ENCODE measurements around the gene NEMF. TPM values are rescaled to one million over a fixed set of nuclear protein-coding genes. Genes with fewer than 3 reads are reported as not detected.
A peak's percentile ranks its signal among the peaks of the same experiment; 100 is the strongest.

The NEMF gene
- total RNA-seq, 1 experiment from 2014 or later = 55.0 TPM

DNA sequence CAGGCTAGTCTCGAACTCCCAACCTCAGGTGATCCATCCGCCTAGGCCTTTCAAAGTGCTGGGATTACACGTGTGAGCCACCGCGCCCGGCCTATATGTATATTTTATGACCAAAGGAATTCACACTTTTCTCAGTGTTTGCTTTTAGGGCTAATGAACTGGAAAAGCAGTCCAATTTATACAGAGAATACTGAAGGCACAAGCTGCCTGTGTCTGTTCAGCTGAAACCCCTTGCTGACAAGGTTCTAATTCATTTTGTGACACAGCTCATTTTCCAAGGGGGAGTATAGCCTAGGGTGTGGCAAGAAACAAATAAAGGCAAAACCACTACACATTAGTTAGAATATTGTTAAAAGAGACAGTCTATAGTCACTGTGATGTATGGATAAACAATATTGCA is 18.3 kb upstream of the NEMF start:
- H3K4me1 Mint-ChIP-seq (ENCODE audit: insufficient read depth, unreplicated experiment) = peaks cover 11% of the 10 kb centered on the region
- H3K4me3 Mint-ChIP-seq (ENCODE audit: unreplicated experiment) = no peak overlapping the region
- H3K9me3 Mint-ChIP-seq (ENCODE audit: unreplicated experiment) = no peaks in the 10 kb centered on the region
- ChIA-PET POLR2A (no interaction called here), CTCF (interaction anchor here (1.2 to 2.1 kb wide), 2 partner anchors 9 to 133 kb away, joined by 4 to 5 read pairs; no protein-coding TSS in a partner anchor)
- intact Hi-C loops (cut with micrococcal nuclease) = no loop called here
- DNase-seq (ENCODE audit: unreplicated experiment) = no peak
- no TSS peak for BruUV-seq (replicated peaks)
- no peaks in the 10 kb centered on the region for H3K27me3 Mint-ChIP-seq (ENCODE audit: insufficient read depth, unreplicated experiment)
- H3K36me3 Mint-ChIP-seq (ENCODE audit: insufficient read depth, unreplicated experiment) = no peaks in the 10 kb centered on the region
- TF ChIP-seq, protein P1, sequence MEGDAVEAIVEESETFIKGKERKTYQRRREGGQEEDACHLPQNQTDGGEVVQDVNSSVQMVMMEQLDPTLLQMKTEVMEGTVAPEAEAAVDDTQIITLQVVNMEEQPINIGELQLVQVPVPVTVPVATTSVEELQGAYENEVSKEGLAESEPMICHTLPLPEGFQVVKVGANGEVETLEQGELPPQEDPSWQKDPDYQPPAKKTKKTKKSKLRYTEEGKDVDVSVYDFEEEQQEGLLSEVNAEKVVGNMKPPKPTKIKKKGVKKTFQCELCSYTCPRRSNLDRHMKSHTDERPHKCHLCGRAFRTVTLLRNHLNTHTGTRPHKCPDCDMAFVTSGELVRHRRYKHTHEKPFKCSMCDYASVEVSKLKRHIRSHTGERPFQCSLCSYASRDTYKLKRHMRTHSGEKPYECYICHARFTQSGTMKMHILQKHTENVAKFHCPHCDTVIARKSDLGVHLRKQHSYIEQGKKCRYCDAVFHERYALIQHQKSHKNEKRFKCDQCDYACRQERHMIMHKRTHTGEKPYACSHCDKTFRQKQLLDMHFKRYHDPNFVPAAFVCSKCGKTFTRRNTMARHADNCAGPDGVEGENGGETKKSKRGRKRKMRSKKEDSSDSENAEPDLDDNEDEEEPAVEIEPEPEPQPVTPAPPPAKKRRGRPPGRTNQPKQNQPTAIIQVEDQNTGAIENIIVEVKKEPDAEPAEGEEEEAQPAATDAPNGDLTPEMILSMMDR (IDR thresholded peaks at IDR 0.05; ENCODE audit: unreplicated experiment) = no peak
- H3K27ac Mint-ChIP-seq (ENCODE audit: low read depth, unreplicated experiment) = no peak overlapping the region

DNA sequence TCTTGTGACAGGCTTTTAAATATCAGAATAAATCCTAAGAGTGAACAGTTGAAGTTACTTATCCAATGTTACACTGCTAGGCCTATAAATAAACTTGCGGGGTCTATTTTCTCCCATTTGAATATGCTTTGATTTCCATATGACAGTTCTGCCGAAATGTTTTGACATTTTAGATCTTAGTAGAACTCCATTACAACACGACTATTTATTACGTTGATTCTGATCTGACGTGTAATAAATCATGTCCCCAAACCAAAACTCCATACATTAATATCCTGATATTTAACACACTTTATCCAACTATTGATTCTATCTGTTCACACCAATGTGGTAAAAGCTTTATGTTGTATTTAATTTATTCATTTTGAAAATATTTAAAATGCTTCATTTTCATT is 16.1 kb upstream of the NEMF start:
- Mint-ChIP-seq H3K9me3 (ENCODE audit: unreplicated experiment) (no peaks in the 10 kb centered on the region), H3K27me3 (ENCODE audit: insufficient read depth, unreplicated experiment) (no peaks in the 10 kb centered on the region), H3K36me3 (ENCODE audit: insufficient read depth, unreplicated experiment) (no peaks in the 10 kb centered on the region), H3K27ac (ENCODE audit: low read depth, unreplicated experiment) (peak overlapping the region; percentile 99), H3K4me1 (ENCODE audit: insufficient read depth, unreplicated experiment) (peaks cover 11% of the 10 kb centered on the region), H3K4me3 (ENCODE audit: unreplicated experiment) (peak overlapping the region; percentile 96)
- TF ChIP-seq, protein P1 (IDR thresholded peaks at IDR 0.05; ENCODE audit: unreplicated experiment) = no peak
- POLR2A ChIA-PET = interaction anchor here (0.8 to 9.1 kb wide), 23 partner anchors 13 to 248 kb away, joined by 3 to 176 read pairs (median 5); partner anchors contain the start of genes ARF6, MGAT2, NEMF and RPL36AL
- DNase-seq (ENCODE audit: unreplicated experiment) = no peak
- no TSS peak for BruUV-seq (replicated peaks)
- intact Hi-C loops (cut with micrococcal nuclease) = loop anchor here (5.0 to 10.0 kb wide), 2 partner anchors 194 to 666 kb away; partner anchors contain the start of gene MAP4K5
- CTCF ChIA-PET = interaction anchor here (0.6 to 13.6 kb wide), 8 partner anchors 8 to 236 kb away, joined by 3 to 178 read pairs (median 3); partner anchors contain the start of gene NEMF

DNA sequence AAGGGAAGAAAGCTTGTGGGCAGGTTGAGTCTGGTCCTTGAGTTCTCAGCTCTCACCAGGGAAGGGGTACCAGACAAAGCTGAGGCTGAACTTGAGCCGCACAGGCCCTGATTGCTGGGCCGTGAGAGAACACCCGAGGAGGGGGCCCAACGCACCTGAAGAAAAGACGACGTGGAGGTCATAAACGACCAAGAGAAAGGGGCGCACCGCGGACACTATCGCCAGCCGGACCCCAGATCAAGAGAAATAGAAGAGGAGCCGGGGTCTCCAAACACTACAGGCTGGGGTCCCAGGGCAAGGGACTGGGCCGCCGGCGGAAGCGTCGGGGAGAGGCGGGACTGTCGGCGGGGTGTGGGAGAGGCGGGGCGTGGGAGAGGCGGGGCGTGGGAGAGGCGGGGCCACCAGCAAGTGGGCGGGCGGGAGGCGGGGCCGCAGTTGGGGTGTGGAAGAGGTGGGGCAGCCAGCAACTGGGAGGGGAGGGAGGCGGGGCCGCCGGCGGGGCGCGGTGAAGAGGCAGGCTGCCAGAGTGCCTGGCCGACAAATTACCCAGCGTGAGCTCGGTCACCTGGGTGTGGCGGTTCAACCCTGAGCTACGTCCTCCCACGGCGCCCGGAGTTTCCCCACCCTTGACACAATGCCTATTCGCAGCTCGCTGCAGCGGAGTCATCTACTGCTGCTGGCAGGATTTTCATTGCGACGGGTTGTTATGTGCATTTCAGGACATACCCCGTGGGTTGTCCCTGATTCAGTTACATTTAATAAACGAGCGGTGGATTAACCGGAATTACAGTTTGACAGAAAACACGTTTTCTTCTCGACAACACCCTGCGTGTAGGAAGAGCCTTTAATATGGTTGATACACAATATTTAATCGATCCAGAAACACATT is 15.5 kb upstream of the NEMF start:
- peak overlapping the region; percentile 96 for H3K4me3 Mint-ChIP-seq (ENCODE audit: unreplicated experiment)
- no peaks in the 10 kb centered on the region for H3K9me3 Mint-ChIP-seq (ENCODE audit: unreplicated experiment)
- TF ChIP-seq, protein P1 (IDR thresholded peaks at IDR 0.05; ENCODE audit: unreplicated experiment) = no peak
- peaks cover 11% of the 10 kb centered on the region for H3K4me1 Mint-ChIP-seq (ENCODE audit: insufficient read depth, unreplicated experiment)
- POLR2A ChIA-PET = interaction anchor here (0.5 to 9.1 kb wide), 30 partner anchors 16 to 249 kb away, joined by 3 to 176 read pairs (median 4); partner anchors contain the start of genes ARF6, MGAT2, NEMF and RPL36AL
- H3K36me3 Mint-ChIP-seq (ENCODE audit: insufficient read depth, unreplicated experiment) = no peaks in the 10 kb centered on the region
- H3K27ac Mint-ChIP-seq (ENCODE audit: low read depth, unreplicated experiment) = peak overlapping the region; percentile 99
- H3K27me3 Mint-ChIP-seq (ENCODE audit: insufficient read depth, unreplicated experiment) = no peaks in the 10 kb centered on the region
- CTCF ChIA-PET = interaction anchor here (0.5 to 13.6 kb wide), 15 partner anchors 12 to 971 kb away, joined by 3 to 178 read pairs (median 4); no protein-coding TSS in a partner anchor
- DNase-seq (ENCODE audit: unreplicated experiment) = peak; percentile 95
- intact Hi-C loops (cut with micrococcal nuclease) = loop anchor here (5.0 to 10.0 kb wide), 2 partner anchors 194 to 667 kb away; partner anchors contain the start of gene MAP4K5
- no TSS peak for BruUV-seq (replicated peaks)

DNA sequence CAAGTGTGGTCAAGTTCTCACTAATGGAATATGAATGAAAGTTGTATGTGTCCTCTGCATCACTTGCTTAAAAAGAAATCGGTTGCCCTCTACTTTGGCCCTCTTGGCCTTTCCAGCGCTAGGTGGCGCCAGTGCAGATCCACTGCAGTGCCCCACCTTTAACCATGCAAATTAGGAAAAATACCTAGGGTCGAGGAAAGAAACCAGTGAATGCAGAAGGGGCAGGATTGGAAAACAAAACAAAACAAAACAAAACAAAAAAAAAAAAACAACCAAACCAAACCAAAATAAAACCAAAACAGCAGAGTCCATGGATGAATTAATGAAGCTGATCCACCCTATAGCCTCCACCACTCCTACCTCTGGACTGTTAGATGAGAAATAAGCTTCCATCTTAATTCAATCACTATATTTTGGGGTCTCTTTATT is 12.9 kb upstream of the NEMF start:
- Mint-ChIP-seq H3K27me3 (ENCODE audit: insufficient read depth, unreplicated experiment) (no peaks in the 10 kb centered on the region), H3K4me1 (ENCODE audit: insufficient read depth, unreplicated experiment) (peaks cover 11% of the 10 kb centered on the region), H3K36me3 (ENCODE audit: insufficient read depth, unreplicated experiment) (peaks cover 12% of the 10 kb centered on the region), H3K9me3 (ENCODE audit: unreplicated experiment) (no peaks in the 10 kb centered on the region), H3K4me3 (ENCODE audit: unreplicated experiment) (no peak overlapping the region), H3K27ac (ENCODE audit: low read depth, unreplicated experiment) (no peak overlapping the region)
- BruUV-seq (replicated peaks) = no TSS peak
- peak; percentile 74 for DNase-seq (ENCODE audit: unreplicated experiment)
- TF ChIP-seq, protein P1 (IDR thresholded peaks at IDR 0.05; ENCODE audit: unreplicated experiment) = peak; percentile 80
- ChIA-PET POLR2A (interaction anchor here (0.6 to 9.1 kb wide), 17 partner anchors 11 to 251 kb away, joined by 3 to 176 read pairs (median 6); partner anchors contain the start of genes ARF6, NEMF and VCPKMT), CTCF (interaction anchor here (0.6 to 13.6 kb wide), 55 partner anchors 11 to 464 kb away, joined by 3 to 178 read pairs (median 4); partner anchors contain the start of genes ARF6 and NEMF)
- intact Hi-C loops (cut with micrococcal nuclease) = loop anchor here (1.0 to 10.0 kb wide), 4 partner anchors 135 to 669 kb away; partner anchors contain the start of gene MAP4K5
